MCF 10A (cell line): ENCODE measurements around the gene DENND4C. TPM values are rescaled to one million over a fixed set of nuclear protein-coding genes. Genes with fewer than 3 reads are reported as not detected.

Experiments
- BruUV-seq: library from RNA; stranded (reverse); fragments of 400-500 nt; replicated peaks from 2 replicates; lab custom pipeline; 2021; lab: Mats Ljungman, UMichigan
- CTCF ChIA-PET: fragments of 300-600 bp; sonication (Branson Sonifier 250); formaldehyde crosslinking; extraction: SDS; loops from one replicate; lab custom pipeline; 2021; ENCODE audit warnings: antibody characterized with exemption, inconsistent platforms; lab: Yijun Ruan, JAX
- POLR2A ChIA-PET: fragments of 300-600, 350-650 bp; sonication (Branson Sonifier 250); formaldehyde crosslinking; extraction: SDS; loops from one replicate; lab custom pipeline; 2020; ENCODE audit warnings: antibody characterized with exemption, inconsistent platforms; lab: Yijun Ruan, JAX
- DNase-seq: peaks from one replicate; pipeline ENCODE4 v3.0.0-alpha.2; 2018; ENCODE audit not compliant: unreplicated experiment
- H3K27ac Mint-ChIP-seq: one replicate; pipeline ENCODE4 v1.8.0; 2022; ENCODE audit warnings: mild to moderate bottlenecking, low read depth, mixed read lengths; ENCODE audit not compliant: unreplicated experiment
- H3K27me3 Mint-ChIP-seq: one replicate; pipeline ENCODE4 v1.8.0; 2022; ENCODE audit warnings: mixed read lengths; ENCODE audit not compliant: insufficient read depth, unreplicated experiment
- H3K36me3 Mint-ChIP-seq: one replicate; pipeline ENCODE4 v1.8.0; 2022; ENCODE audit warnings: mild to moderate bottlenecking, moderate library complexity, mixed read lengths; ENCODE audit not compliant: insufficient read depth, unreplicated experiment
- H3K4me1 Mint-ChIP-seq: one replicate; pipeline ENCODE4 v1.8.0; 2022; ENCODE audit warnings: mixed read lengths; ENCODE audit not compliant: insufficient read depth, unreplicated experiment
- H3K4me3 Mint-ChIP-seq: one replicate; pipeline ENCODE4 v1.8.0; 2022; ENCODE audit warnings: mild to moderate bottlenecking, moderate library complexity, mixed read lengths; ENCODE audit not compliant: unreplicated experiment
- H3K9me3 Mint-ChIP-seq: one replicate; pipeline ENCODE4 v1.8.0; 2022; ENCODE audit warnings: mixed read lengths; ENCODE audit not compliant: unreplicated experiment
- intact Hi-C: fragments of 100-400 bp; cut with micrococcal nuclease; formaldehyde crosslinking; loops from 2 replicates; pipeline ENCODE4 v1.14.1; 2022
- total RNA-seq: library from RNA; stranded (reverse); gene quantifications from 2 replicates; pipeline ENCODE4 v1.2.3, GENCODE V29; 2022
- TF ChIP-seq, protein P1 (sequence below): fragments of 200-600 bp; IDR thresholded peaks from one replicate; pipeline ENCODE4 v1.8.0; 2022; ENCODE audit warnings: antibody characterized with exemption, mild to moderate bottlenecking; ENCODE audit not compliant: unreplicated experiment

The DENND4C gene
- total RNA-seq, 1 experiment from 2014 or later: 26.4 TPM

DNA sequence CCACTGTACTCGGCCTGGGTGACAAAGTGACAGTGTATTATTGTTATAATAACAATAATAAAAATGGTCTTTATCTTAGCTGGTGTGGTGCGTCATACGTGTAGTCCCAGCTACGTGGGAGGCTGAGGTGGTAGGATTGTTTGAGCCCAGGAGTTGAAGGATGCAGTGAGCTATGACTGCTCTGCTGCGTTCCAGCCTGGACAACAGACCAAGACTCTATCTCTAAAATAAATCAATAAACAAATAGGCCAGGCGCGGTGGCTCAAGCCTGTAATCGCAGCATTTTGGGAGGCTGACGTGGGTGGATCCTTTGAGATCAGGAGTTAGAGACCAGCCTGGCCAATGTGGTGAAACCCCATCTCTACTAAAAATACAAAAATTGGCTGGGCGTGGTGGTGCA, 9.2 kb upstream of the DENND4C start:
- intact Hi-C loops: no loop called here
- no TSS peak for BruUV-seq
- CTCF ChIA-PET: interaction anchor here (0.6 kb wide), 1 partner anchor 47 kb away, joined by 3 read pairs; no protein-coding TSS in a partner anchor
- Mint-ChIP-seq H3K36me3 (no peaks in the 10 kb centered on the region), H3K27me3 (no peaks in the 10 kb centered on the region), H3K27ac (no peak overlapping the region), H3K9me3 (no peaks in the 10 kb centered on the region), H3K4me1 (no peaks in the 10 kb centered on the region), H3K4me3 (no peak overlapping the region)
- POLR2A ChIA-PET: no interaction called here
- TF ChIP-seq, protein P1, sequence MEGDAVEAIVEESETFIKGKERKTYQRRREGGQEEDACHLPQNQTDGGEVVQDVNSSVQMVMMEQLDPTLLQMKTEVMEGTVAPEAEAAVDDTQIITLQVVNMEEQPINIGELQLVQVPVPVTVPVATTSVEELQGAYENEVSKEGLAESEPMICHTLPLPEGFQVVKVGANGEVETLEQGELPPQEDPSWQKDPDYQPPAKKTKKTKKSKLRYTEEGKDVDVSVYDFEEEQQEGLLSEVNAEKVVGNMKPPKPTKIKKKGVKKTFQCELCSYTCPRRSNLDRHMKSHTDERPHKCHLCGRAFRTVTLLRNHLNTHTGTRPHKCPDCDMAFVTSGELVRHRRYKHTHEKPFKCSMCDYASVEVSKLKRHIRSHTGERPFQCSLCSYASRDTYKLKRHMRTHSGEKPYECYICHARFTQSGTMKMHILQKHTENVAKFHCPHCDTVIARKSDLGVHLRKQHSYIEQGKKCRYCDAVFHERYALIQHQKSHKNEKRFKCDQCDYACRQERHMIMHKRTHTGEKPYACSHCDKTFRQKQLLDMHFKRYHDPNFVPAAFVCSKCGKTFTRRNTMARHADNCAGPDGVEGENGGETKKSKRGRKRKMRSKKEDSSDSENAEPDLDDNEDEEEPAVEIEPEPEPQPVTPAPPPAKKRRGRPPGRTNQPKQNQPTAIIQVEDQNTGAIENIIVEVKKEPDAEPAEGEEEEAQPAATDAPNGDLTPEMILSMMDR: no peak
- DNase-seq: no peak

DNA sequence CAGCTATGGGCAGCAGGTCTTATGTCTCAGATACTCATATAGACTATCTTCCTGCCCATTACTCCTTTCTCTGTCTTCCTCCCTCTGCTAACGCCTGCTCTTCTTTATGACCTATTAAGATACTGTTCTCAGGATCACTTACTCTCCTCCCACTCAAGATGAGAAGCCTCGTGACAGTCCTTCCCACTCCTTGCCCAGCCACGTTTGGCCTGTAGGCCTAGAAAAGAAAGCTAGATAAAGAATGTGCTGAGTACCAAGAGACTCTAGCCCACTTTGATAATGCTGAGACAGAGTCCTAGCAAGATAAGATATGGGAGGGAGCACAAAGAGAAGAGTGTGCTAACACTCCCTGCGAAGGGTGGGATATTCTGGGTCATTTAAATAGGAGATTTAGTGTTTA, 6.8 kb upstream of the DENND4C start:
- intact Hi-C loops: no loop called here
- Mint-ChIP-seq H3K9me3 (no peaks in the 10 kb centered on the region), H3K4me1 (no peaks in the 10 kb centered on the region), H3K4me3 (no peak overlapping the region), H3K27ac (no peak overlapping the region), H3K36me3 (no peaks in the 10 kb centered on the region), H3K27me3 (no peaks in the 10 kb centered on the region)
- DNase-seq: no peak
- ChIA-PET CTCF (interaction anchor here (0.7 kb wide), 1 partner anchor 21 kb away, joined by 4 read pairs; no protein-coding TSS in a partner anchor), POLR2A (interaction anchor here (0.8 kb wide), 1 partner anchor 38 kb away, joined by 3 read pairs; no protein-coding TSS in a partner anchor)
- BruUV-seq: no TSS peak
- TF ChIP-seq, protein P1: no peak

DNA sequence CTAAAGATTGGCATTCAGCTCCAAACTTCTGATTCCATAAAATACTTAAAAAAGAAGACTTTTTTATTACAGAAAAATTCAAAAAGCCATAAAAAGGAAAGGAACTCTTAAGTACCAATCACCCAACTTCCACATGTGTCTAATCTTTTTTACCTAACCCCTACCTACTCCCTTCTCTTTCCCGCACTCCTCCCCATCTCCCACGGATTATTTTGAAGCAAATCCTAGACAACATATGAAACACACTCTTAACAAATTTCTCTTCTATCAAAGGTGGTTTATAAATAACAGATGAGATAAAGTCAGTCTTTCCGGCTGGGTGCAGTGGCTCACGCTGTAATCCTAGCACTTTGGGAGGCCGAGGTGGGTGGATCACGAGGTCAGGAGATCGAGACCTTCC, 5.9 kb upstream of the DENND4C start:
- Mint-ChIP-seq H3K9me3 (no peaks in the 10 kb centered on the region), H3K4me3 (no peak overlapping the region), H3K27ac (no peak overlapping the region), H3K27me3 (no peaks in the 10 kb centered on the region), H3K4me1 (no peaks in the 10 kb centered on the region), H3K36me3 (no peaks in the 10 kb centered on the region)
- intact Hi-C loops: no loop called here
- no TSS peak for BruUV-seq
- TF ChIP-seq, protein P1: no peak
- CTCF ChIA-PET: interaction anchor here (0.6 kb wide), 1 partner anchor 14 kb away, joined by 4 read pairs; no protein-coding TSS in a partner anchor
- POLR2A ChIA-PET: interaction anchor here (0.8 kb wide), 1 partner anchor 39 kb away, joined by 3 read pairs; no protein-coding TSS in a partner anchor
- DNase-seq: no peak

DNA sequence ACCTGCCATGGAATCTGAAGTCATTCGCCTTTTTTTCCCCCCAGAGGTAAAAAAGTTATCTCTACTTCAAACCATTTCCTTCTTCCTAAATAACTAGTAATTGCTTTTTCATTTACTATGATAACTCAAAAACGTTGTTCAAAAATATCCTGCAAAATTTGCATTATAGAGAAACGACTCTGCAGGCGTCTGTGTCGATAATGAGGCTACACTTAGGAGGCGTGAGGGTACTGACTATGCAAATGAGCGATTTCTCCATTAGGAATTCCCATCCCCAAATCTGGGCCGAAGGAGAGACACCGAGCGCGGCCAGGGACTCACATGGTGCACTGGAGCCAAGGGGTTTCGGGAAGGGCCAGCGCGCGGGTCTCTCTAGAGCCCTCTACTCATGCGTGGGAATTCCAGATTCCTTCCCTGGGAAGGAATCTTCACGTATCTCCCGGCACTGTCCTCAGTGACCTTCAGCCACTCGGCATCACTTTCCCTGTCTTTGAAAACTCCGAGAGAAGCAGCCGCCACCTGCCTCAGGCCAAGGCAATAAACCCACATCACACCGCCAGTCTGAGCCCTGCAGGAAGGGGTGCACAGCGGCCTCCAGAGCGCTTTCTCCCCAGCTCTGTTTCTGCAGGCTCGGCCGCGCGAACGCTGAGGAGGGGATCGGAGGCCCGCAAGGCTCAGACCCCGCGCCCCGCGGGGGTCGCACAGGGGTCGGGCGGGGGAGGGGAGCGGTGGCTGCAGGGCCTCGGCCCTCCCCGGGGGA, 718 bp upstream of the DENND4C start:
- BruUV-seq: no TSS peak
- no peaks in the 10 kb centered on the region for H3K36me3 Mint-ChIP-seq
- intact Hi-C loops: loop anchor here (2.0 to 5.0 kb wide), 5 partner anchors 47 to 181 kb away; partner anchors contain the start of genes HAUS6 and RRAGA
- peaks cover 11% of the 10 kb centered on the region for H3K4me1 Mint-ChIP-seq
- CTCF ChIA-PET: interaction anchor here (0.7 to 1.5 kb wide), 2 partner anchors 46 to 51 kb away, joined by 3 to 6 read pairs; no protein-coding TSS in a partner anchor
- no peaks in the 10 kb centered on the region for H3K27me3 Mint-ChIP-seq
- H3K4me3 Mint-ChIP-seq: no peak overlapping the region
- no peaks in the 10 kb centered on the region for H3K9me3 Mint-ChIP-seq
- peak; percentile 73 for DNase-seq
- TF ChIP-seq, protein P1: no peak
- POLR2A ChIA-PET: interaction anchor here (0.6 to 5.8 kb wide), 22 partner anchors 10 to 180 kb away, joined by 3 to 84 read pairs (median 5); partner anchors contain the start of genes ACER2, HAUS6, RPS6 and RRAGA
- H3K27ac Mint-ChIP-seq: no peak overlapping the region
